Upper lobe of left lung (tissue), 4 donors: Measurements from ENCODE around the gene SF3A2.

Source experiments
- CTCF ChIP-seq, 6 experiments: fragments of 450-650 bp in 4 of 6; fragments of 200-600 bp in 2 of 6; sonication (generic) in 2 of 6; IDR thresholded peaks; one replicate each; pipeline ENCODE4 v1.5.1; 2016 to 2019; ENCODE audit warnings: antibody characterized with exemption in 6 of 6
- POLR2A ChIP-seq, 4 donors: fragments of 450-650 bp; IDR thresholded peaks; one replicate each; pipeline ENCODE4 v1.5.1; 2016 to 2017; ENCODE audit warnings: antibody characterized with exemption in 4 of 4, mild to moderate bottlenecking in 2 of 4

GRCh38 chr19:2250766-2251105 lies 14.1 kb downstream of the SF3A2 start:
- TF ChIP-seq CTCF (IDR thresholded peaks at IDR 0.05) (no peak), POLR2A (IDR thresholded peaks at IDR 0.05) (no peak)
